ENCODE measurements around the gene PLSCR5.

PLSCR5 gene

GRCh38 chr3:146569314-146569713, 35.8 kb downstream of the PLSCR5 start:
- Histone ChIP-seq H3K27ac (no peak overlapping the region), H3K4me3 (no peak overlapping the region)
- DNase-seq (ENCODE audit: low spot score), result no peak
- TF ChIP-seq, protein P1, sequence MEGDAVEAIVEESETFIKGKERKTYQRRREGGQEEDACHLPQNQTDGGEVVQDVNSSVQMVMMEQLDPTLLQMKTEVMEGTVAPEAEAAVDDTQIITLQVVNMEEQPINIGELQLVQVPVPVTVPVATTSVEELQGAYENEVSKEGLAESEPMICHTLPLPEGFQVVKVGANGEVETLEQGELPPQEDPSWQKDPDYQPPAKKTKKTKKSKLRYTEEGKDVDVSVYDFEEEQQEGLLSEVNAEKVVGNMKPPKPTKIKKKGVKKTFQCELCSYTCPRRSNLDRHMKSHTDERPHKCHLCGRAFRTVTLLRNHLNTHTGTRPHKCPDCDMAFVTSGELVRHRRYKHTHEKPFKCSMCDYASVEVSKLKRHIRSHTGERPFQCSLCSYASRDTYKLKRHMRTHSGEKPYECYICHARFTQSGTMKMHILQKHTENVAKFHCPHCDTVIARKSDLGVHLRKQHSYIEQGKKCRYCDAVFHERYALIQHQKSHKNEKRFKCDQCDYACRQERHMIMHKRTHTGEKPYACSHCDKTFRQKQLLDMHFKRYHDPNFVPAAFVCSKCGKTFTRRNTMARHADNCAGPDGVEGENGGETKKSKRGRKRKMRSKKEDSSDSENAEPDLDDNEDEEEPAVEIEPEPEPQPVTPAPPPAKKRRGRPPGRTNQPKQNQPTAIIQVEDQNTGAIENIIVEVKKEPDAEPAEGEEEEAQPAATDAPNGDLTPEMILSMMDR (IDR thresholded peaks at IDR 0.05), result no peak

GRCh38 chr3:146566138-146566537, 39.0 kb downstream of the PLSCR5 start:
- TF ChIP-seq, protein P1 (IDR thresholded peaks at IDR 0.05), result no peak
- no peak overlapping the region for H3K4me3 ChIP-seq
- H3K27ac ChIP-seq, result no peak overlapping the region
- DNase-seq (ENCODE audit: low spot score), result no peak

DNA sequence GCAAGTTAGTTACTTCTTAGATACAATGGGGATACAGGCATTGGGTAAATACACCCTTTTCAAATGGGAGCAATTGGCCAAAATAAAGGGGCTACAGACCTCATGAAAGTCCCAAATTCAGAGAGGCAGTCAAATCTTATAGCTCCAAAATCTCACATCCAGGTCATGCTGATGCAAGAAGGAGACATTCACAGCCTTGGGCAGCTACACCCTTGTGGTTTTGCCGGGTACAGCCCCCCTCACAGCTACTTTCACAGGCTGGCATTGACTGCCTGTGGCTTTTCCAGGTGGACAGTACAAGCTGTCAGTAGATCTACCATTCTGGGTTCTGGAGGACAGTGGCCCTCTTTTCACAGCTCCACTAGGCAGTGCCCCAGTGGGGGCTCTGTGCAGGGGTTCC, 43.3 kb downstream of the PLSCR5 start:
- no peak overlapping the region for H3K27ac ChIP-seq
- DNase-seq (ENCODE audit: low spot score), result no peak
- TF ChIP-seq, protein P1 (IDR thresholded peaks at IDR 0.05), result no peak
- H3K4me3 ChIP-seq, result no peak overlapping the region

- TF ChIP-seq, protein P1 (IDR thresholded peaks at IDR 0.05), result no peak
- no peak overlapping the region for H3K4me3 ChIP-seq
- no peak overlapping the region for H3K27ac ChIP-seq
- DNase-seq (ENCODE audit: low spot score), result no peak
These were observed 43.7 kb downstream of the PLSCR5 start for GRCh38 chr3:146561463-146561862.

- TF ChIP-seq, protein P1 (IDR thresholded peaks at IDR 0.05), result no peak
- Histone ChIP-seq H3K4me3 (no peak overlapping the region), H3K27ac (no peak overlapping the region)
- DNase-seq (ENCODE audit: low spot score), result no peak
These were observed 44.5 kb downstream of the PLSCR5 start for GRCh38 chr3:146560678-146561077.

DNA sequence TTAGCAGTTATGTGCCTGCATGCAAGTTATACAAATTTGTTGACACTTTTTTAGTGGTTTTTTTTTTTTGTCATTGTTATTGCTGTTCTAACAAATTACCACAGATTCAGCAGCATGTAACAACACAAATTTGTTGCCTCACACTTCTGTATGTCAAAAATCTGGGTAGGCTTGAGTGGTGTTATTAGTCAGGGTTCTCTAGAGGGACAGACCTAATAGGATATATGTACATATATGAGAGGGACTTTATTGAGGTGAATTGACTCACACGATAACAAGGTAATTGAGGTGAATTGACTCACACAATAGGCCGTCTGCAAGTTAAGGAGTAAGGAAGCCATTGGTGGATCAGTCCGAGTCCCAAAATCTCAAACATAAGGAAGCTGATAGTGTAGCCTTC, 45.8 kb downstream of the PLSCR5 start:
- DNase-seq (ENCODE audit: low spot score), result no peak
- Histone ChIP-seq H3K27ac (no peak overlapping the region), H3K4me3 (no peak overlapping the region)
- TF ChIP-seq, protein P1 (IDR thresholded peaks at IDR 0.05), result no peak

GRCh38 chr3:146558781-146559180, 46.4 kb downstream of the PLSCR5 start:
- DNase-seq (ENCODE audit: low spot score), result no peak
- TF ChIP-seq, protein P1 (IDR thresholded peaks at IDR 0.05), result no peak
- Histone ChIP-seq H3K27ac (no peak overlapping the region), H3K4me3 (no peak overlapping the region)
